ENCODE data around the gene CAMK4. TPM values are rescaled to one million over a fixed set of nuclear protein-coding genes. Genes with fewer than 3 reads are reported as not detected.

Gene CAMK4
- total and polyA plus RNA-seq, 2 of the 8 experiments (the other 6 are each of a cell fraction or from before 2014, with no cell fraction given) = 1.8 to 8.3 TPM

DNA sequence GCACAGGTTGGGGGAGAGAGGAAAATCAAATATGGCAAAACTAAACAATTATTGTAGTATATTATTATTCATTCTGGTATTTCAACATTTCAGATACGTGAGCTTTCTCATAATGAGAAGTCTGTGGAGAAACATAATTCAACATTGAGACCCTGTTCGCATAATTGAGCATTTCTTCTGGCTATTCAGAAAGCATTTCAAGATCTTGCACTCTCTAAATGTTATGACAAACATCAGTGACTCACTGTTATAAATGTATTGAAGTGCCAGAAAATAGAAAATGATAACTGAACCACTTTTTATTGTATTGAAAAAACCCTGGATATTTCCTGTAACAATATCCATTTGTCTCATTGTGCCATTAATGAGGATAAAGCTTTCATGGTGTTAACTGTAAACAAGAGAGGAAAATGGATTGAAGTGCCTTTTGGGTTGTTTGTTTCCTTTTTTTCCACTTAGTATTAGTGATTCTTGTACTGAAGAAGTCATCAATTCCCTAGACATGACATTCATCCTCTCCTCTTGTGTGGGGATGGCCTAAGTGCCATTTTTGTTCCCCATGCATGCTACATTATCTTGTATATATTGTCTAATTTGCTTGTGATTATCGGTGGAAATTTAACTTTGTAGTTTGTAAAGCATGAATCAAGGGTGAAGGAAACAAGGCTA, 124.6 kb downstream of the CAMK4 start:
- Histone ChIP-seq H4K5ac (ENCODE audit: insufficient read length, low read depth, low read length) (no peak overlapping the region), H3K4me2 (ENCODE audit: insufficient read depth in 1 of 2, low read depth in 2 of 2, low read length in 2 of 2) (no peak overlapping the region), H2AK5ac (ENCODE audit: low read depth, low read length) (no peak overlapping the region), H2BK12ac (ENCODE audit: low read depth, low read length) (no peak overlapping the region), H3K18ac (ENCODE audit: extremely low read depth, low read length) (no peak overlapping the region), H2BK15ac (ENCODE audit: low read length) (no peak overlapping the region), H3K79me1 (ENCODE audit: low read depth, low read length) (no peaks in the 10 kb centered on the region), H3K23me2 (ENCODE audit: low read depth, low read length) (no peaks in the 10 kb centered on the region; the same call in 1 of the 2 replicates), H4K8ac (ENCODE audit: extremely low read depth, insufficient read depth, low read length) (no peak overlapping the region), H3K36me3 (ENCODE audit: control insufficient read depth in 2 of 4, insufficient read depth in 4 of 4, low read length in 3 of 4) (no peaks in the 10 kb centered on the region), H3K27me3 (replicated peaks in 1 of 4; ENCODE audit: control insufficient read depth in 3 of 4, extremely low read depth in 1 of 4, insufficient read depth in 3 of 4, low read length in 3 of 4) (no peaks in the 10 kb centered on the region), H3K14ac (ENCODE audit: insufficient read length) (no peak overlapping the region), H3K4ac (replicated peaks; ENCODE audit: insufficient read length, low read depth, low read length) (no peak overlapping the region), H2BK5ac (ENCODE audit: low read depth, low read length) (no peak overlapping the region), H3K4me3 (ENCODE audit: extremely low read depth in 1 of 4, insufficient read depth in 2 of 4, low read depth in 3 of 4, low read length in 4 of 4) (no peak overlapping the region), H2AFZ (ENCODE audit: low read length) (no peak overlapping the region), H2BK20ac (ENCODE audit: low read length) (no peak overlapping the region), H3K4me1 (replicated peaks in 1 of 4; ENCODE audit: control insufficient read depth in 3 of 4, insufficient read depth in 4 of 4, low read length in 3 of 4) (no peaks in the 10 kb centered on the region), H3K27ac (ENCODE audit: low read depth, low read length) (no peak overlapping the region), H3K79me2 (ENCODE audit: control insufficient read depth in 1 of 2, insufficient read depth in 2 of 2, low read length in 2 of 2) (no peaks in the 10 kb centered on the region), H4K91ac (replicated peaks; ENCODE audit: insufficient read length, low read length) (no peak overlapping the region), H3K9me3 (ENCODE audit: insufficient read depth in 2 of 2, low read depth in 1 of 2, low read length in 1 of 2) (no peaks in the 10 kb centered on the region), H4K20me1 (replicated peaks in 1 of 2; ENCODE audit: control insufficient read depth in 1 of 2, insufficient read depth in 2 of 2, low read length in 2 of 2) (no peaks in the 10 kb centered on the region), H3K23ac (ENCODE audit: insufficient read length) (no peak overlapping the region), H3K9ac (replicated peaks in 1 of 4; ENCODE audit: extremely low read depth in 1 of 4, low read depth in 3 of 4, low read length in 3 of 4) (no peak overlapping the region), H2BK120ac (replicated peaks; ENCODE audit: low read depth, low read length) (no peak overlapping the region), H3K56ac (replicated peaks; ENCODE audit: insufficient read length, low read depth, low read length) (no peak overlapping the region)
- FAIRE-seq (no peak), DNase-seq (ENCODE audit: low read depth in 1 of 2, low spot score in 2 of 2) (no peak)
- TF ChIP-seq ASH2L (IDR thresholded peaks at IDR 0.05; ENCODE audit: low read length) = no peak
- no peak for TF ChIP-seq GABPA (IDR thresholded peaks at IDR 0.05; ENCODE audit: borderline replicate concordance, insufficient read depth, low read length)
- TF ChIP-seq TAF1 (IDR thresholded peaks at IDR 0.05; ENCODE audit: low read depth, low read length) = no peak
- TF ChIP-seq SIX5 (IDR thresholded peaks at IDR 0.05; ENCODE audit: low read depth, low read length) = no peak
- TF ChIP-seq SIN3A (conservative IDR thresholded peaks at IDR 0.05 in 1 of 2, IDR thresholded peaks at IDR 0.05 in 1 of 2; ENCODE audit: low read depth in 1 of 2, low read length in 2 of 2) = no peak
- TF ChIP-seq NRF1 (IDR thresholded peaks at IDR 0.05; ENCODE audit: low read depth, low read length) = no peak
- TF ChIP-seq GTF2F1 (IDR thresholded peaks at IDR 0.05; ENCODE audit: borderline replicate concordance, low read depth, low read length) = no peak
- no peak for TF ChIP-seq JUN (IDR thresholded peaks at IDR 0.05; ENCODE audit: low read depth, low read length)
- TF ChIP-seq, protein P1, sequence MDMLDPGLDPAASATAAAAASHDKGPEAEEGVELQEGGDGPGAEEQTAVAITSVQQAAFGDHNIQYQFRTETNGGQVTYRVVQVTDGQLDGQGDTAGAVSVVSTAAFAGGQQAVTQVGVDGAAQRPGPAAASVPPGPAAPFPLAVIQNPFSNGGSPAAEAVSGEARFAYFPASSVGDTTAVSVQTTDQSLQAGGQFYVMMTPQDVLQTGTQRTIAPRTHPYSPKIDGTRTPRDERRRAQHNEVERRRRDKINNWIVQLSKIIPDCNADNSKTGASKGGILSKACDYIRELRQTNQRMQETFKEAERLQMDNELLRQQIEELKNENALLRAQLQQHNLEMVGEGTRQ (IDR thresholded peaks at IDR 0.05; ENCODE audit: low read length) = no peak
- no peak for TF ChIP-seq EZH2 (IDR thresholded peaks at IDR 0.05; ENCODE audit: low read depth, low read length, severe bottlenecking)
- TF ChIP-seq RFX5 (IDR thresholded peaks at IDR 0.05; ENCODE audit: borderline replicate concordance, low read depth, low read length) = no peak
- no peak for TF ChIP-seq SRF (IDR thresholded peaks at IDR 0.05; ENCODE audit: low read depth, low read length)
- no peak for TF ChIP-seq KDM5A (IDR thresholded peaks at IDR 0.05; ENCODE audit: low read length)
- 87% methylated on average over 3 of the region's 3 CpGs; no CpG with 5 or more reads in 1 of the 2 experiments for WGBS, 2 experiments (ENCODE audit: extremely low coverage in 1 of 2, insufficient coverage in 1 of 2, insufficient read length in 1 of 2, insufficient replicate concordance in 2 of 2, low coverage in 1 of 2, low lambda C conversion rate in 2 of 2, missing lambda C conversion rate in 1 of 2)
- ChIA-PET POLR2A (ENCODE audit: partially characterized antibody) (no interaction called here), CTCF (ENCODE audit: partially characterized antibody) (no interaction called here)

Measured in H1 (cell line).